Tracheal epithelial cell (primary cell): ENCODE results near the gene GRIN2B. TPM values are rescaled to one million over a fixed set of nuclear protein-coding genes. Genes with fewer than 3 reads are reported as not detected.

Experiments used
- total RNA-seq: library from RNA; depleted of rRNA; stranded (reverse); fragments of >200 nt; gene quantifications from 2 replicates; pipeline ENCODE4 v1.2.1, GENCODE V29; 2014

The GRIN2B gene
- under 0.01 and 0.24 TPM in 2 replicates for total RNA-seq

GRCh38 chr12:13981296-13981962 lies at the start of gene GRIN2B:
GRIN2B (minus strand) TSS chr12:13981602; CDS start chr12:13866208, 115,394 bp downstream.

